ENCODE results near the gene MMD2.
"Not testable (repeated sequence)": the region's sequence is repeated elsewhere in the genome, so short reads cannot be mapped to it uniquely, and the experiment has no call there.

MMD2 gene

GRCh38 chr7:4893188-4893587 is 65.8 kb downstream of the MMD2 start:
- DNase-seq: not testable (repeated sequence)

- not testable (repeated sequence) for DNase-seq
Observed at GRCh38 chr7:4891522-4891921, 67.5 kb downstream of the MMD2 start.

DNA sequence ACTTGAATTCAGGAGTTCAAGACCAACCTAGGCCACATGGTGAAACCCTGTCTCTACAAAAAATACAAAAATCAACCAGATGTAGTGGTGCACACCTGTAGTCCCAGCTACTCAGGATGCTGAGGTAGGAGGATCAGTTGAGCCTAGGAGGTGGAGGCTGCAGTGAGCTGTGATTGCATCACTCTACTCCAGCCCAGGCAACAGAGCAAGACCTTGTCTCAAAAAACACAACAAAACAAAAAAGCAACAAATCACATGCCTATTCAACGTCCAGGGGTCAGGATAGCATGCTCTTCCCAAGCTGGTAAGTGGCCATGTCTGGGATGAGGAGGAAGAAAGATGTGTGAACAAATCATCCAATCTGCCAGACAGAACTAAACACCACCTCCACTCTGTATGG is 69.3 kb downstream of the MMD2 start:
- no peak for DNase-seq

GRCh38 chr7:4888161-4888560 is 70.8 kb downstream of the MMD2 start:
- DNase-seq: no peak

DNA sequence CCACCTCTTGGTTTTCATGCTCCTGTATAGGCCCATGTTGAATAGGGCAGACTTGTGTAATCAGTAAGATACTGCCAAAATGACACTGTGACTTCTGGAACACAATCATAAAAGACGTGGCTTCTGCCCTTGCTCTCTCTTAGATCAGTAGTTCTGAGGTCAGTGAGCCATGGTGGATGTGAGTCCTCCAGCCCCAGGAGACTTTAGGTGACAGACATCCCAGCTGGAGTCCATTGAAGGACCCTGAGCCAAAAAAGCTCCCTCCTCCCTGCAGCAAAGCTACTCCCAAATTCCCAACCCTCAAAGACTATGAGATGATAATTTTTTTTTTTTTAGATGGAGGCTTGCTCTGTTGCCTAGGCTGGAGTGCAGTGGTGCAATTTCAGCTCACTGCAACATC is 72.3 kb downstream of the MMD2 start:
- DNase-seq: no peak

GRCh38 chr7:4885317-4885807 is 73.6 kb downstream of the MMD2 start:
- DNase-seq: no peak

GRCh38 chr7:4884164-4884563 is 74.8 kb downstream of the MMD2 start:
- DNase-seq: no peak

DNA sequence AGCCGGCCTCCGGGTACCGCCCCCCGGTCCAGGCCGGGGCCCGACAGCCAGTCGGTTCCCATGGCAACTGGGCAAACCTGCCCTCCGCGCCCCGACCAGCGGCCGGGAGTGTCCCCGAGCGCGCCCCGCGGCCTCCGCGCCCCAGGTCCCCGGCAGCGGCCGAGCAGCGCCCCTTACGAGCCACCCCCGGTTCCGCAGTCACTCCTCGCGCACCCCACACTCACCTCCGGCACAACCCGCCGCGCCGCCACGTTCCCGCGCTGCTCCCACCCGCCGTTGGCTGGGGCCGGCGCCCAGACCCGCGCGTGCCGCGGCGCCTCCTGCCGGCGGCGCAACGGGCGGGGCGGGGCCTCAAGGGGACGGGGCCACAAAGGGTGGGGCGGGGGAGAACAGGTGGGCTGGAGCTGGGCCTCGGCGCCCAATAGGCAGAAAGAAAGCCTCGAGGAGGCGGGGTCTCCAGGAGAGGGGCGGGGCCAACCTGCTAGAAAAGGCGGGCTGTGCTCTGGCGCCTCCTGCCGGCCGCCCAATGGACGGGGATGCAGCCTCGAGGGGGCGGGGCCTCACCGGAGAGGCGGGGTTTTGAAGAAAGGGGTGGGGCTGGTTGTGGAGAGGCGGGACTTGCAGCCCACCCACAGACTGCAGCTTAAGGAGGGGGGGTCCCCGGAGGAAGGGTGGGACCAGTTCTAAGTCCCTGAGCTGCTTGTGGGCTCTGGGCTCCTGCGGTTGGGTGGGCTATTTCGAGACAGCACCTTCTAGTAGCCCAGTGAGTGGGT is 75.4 kb downstream of the MMD2 start, which contains the start of gene RADIL:
RADIL (minus strand) TSS at position 345 of the 773 bp plus-strand sequence. CDS start 5,577 bp downstream, outside the sequence.
- peak; percentile 90 for DNase-seq

- DNase-seq: no peak
Observed at GRCh38 chr7:4883033-4883371, 76.0 kb downstream of the MMD2 start.

DNA sequence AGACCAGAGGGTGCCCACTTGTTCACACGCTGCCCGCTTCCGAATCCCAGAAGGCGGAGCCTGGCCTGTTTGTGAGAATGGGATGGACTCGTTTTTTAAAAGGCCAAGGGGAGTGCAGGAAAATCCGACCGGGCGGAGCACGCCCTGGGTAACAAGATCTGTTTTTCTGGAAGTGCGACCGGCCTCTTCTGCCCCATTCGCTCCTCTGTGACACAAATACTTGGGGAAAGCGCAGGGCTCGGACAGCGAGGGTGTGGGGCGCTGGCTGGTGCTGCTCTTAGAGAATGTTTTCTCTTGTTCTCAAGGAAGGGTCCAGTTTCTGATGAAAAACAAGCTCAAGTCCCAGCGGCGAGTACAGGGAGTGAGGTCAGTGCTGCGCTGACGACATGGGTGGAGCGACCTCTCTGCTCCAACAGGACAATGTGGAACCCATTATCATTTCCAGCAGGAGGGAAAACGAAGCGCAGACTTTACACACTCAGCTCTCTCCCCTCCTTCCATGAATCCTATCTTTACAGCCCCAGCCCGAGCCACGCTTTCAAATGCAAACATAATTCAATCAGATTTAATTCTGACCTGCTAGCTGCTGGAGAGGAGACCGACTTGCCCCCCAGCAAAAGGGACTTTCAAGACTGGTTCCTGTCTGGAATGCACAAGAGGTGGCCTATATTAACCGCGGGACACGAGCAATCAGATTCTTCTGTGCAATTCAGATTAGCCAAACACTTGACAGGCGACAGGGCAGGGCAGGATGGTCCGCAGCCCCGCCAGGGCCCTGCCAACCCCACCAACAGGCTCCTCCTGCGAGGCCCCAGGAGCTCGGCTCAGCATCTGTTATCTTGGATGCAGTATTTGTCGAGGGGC is 76.6 kb downstream of the MMD2 start:
- DNase-seq: no peak

- DNase-seq: no peak
Observed at GRCh38 chr7:4880218-4880617, 78.8 kb downstream of the MMD2 start.

GRCh38 chr7:4879396-4880081 is 79.4 kb downstream of the MMD2 start:
- DNase-seq: no peak

GRCh38 chr7:4878336-4879335 is 80.4 kb downstream of the MMD2 start:
- DNase-seq: no peak

GRCh38 chr7:4876586-4876985 is 82.4 kb downstream of the MMD2 start:
- DNase-seq: no peak

DNA sequence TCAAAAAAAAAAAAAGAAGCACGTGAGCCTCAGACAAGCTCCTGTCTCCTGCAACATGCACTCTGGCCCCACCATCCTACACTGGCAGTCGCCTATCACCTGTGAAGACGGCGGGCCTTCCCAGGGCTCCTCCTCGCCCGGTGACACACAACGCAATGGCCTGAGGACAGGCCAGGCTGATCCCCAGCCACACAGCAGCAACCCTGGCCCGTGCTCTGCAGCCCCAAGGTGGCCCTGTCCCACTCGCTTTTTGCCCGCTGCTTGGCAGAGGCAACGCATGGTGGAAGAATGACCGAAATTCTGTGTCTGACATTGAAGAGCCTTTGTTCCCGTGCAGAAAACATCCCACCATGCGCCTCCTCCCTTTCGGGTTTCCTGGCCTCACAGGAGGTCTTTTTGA is 83.6 kb downstream of the MMD2 start:
- no peak for DNase-seq

DNA sequence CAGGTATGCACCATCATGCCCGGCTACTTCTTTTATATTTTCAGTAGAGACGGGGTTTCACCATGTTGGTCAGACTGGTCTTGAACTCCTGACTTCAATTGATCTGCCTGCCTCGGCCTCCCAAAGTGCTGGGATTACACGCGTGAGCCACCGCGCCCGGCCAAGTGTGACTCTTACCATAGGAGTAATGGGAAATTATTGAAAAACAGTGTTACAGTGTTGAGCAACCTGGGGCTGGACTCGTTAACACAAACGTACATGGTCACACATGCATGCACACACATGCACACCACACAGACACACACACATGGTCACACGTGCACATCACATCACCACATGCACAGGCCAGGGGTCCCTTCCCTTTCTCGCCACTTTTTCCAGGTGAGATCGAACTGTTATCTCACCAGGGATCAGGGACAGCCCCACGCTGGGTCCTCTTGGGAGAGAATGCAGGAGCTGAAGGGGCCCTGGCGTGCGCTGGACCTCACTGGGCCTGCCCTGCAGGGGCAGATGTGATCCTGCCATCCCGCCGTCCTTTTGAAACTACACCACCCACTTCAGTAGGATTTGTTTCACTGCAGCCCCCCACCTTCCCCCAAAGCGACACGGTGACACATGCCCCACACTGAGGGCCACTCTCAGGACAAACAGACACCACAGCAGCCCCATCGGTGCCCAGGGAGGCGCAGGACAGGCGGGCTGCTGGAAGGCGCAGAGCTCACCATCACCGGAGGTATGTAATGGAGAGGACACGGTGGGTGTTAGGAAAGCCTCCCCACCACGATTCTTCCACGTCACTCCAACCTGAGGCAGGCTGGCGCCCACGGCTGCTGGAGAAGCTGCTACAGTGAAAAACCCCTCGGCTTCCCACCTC is 85.7 kb downstream of the MMD2 start:
- no peak for DNase-seq

- no peak for DNase-seq
Observed at GRCh38 chr7:4871930-4872675, 86.9 kb downstream of the MMD2 start.

- DNase-seq: no peak
Observed at GRCh38 chr7:4871056-4871680, 87.8 kb downstream of the MMD2 start.

DNA sequence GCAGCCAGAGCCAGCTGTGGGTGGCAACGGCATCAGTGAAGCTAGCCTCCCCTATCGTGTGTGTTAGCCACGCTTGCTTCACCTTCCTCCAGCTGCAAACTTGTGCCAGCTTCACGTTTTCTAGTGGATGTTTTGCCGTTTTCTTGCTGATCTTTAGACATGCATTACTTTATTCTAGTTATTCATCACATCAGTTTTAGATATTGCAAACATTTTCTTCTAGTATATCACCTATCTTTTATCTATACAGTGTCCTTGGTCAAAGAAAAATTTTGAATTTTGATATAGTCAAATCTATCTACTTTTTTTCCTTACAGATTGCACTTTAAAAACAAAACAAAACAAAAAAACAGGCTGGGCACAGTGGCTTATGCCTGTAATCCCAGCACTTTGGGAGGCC is 90.5 kb downstream of the MMD2 start:
- DNase-seq: no peak

Data from NCI-H1694 treated with DMSO at 0.1 percent for 48 hours (cell line).